Activated CD8-positive, alpha-beta memory T cell treated with anti-CD3 and anti-CD28 coated beads, Interleukin-2, amount 50 U/mL, for 24 hours (primary cell): ENCODE measurements around the gene MRPL42.
A peak's percentile ranks its signal among the peaks of the same experiment; 100 is the strongest.
"Not testable (repeated sequence)": the region's sequence is repeated elsewhere in the genome, so short reads cannot be mapped to it uniquely, and the experiment has no call there.

Source experiments
- DNase-seq: peaks from one replicate; pipeline ENCODE4 v3.0.0-alpha.2; 2020; ENCODE audit errors: extremely low read depth

MRPL42 gene

GRCh38 chr12:93467351-93468007 is at the start of gene MRPL42:
Gene MRPL42 (plus strand): TSS chr12:93467514. CDS start chr12:93469286, 1,772 bp downstream.
- peak; percentile 78 for DNase-seq

GRCh38 chr12:93417967-93418480 is 49.3 kb upstream of the MRPL42 start:
- no peak for DNase-seq

GRCh38 chr12:93419388-93420034 is 47.8 kb upstream of the MRPL42 start:
- DNase-seq, result no peak

GRCh38 chr12:93422050-93422449 is 45.3 kb upstream of the MRPL42 start:
- no peak for DNase-seq

GRCh38 chr12:93425736-93426411 is 41.4 kb upstream of the MRPL42 start:
- no peak for DNase-seq

- DNase-seq, result no peak
These were observed 40.9 kb upstream of the MRPL42 start for GRCh38 chr12:93426412-93426805.

GRCh38 chr12:93427779-93428564 is 39.3 kb upstream of the MRPL42 start:
- no peak for DNase-seq

GRCh38 chr12:93429448-93429847 is 37.9 kb upstream of the MRPL42 start:
- no peak for DNase-seq

- no peak for DNase-seq
These were observed 37.5 kb upstream of the MRPL42 start for GRCh38 chr12:93429852-93430251.

- DNase-seq, result no peak
These were observed 37.0 kb upstream of the MRPL42 start for GRCh38 chr12:93430280-93430679.

- not testable (repeated sequence) for DNase-seq
These were observed 35.3 kb upstream of the MRPL42 start for GRCh38 chr12:93432031-93432430.

GRCh38 chr12:93434256-93434865 is 33.0 kb upstream of the MRPL42 start:
- no peak for DNase-seq

GRCh38 chr12:93438266-93439050 is 28.9 kb upstream of the MRPL42 start:
- DNase-seq, result no peak

- DNase-seq, result no peak
These were observed 27.1 kb upstream of the MRPL42 start for GRCh38 chr12:93440043-93440835.

GRCh38 chr12:93441081-93441616 is 26.2 kb upstream of the MRPL42 start:
- DNase-seq, result no peak

GRCh38 chr12:93441617-93442410 is 25.5 kb upstream of the MRPL42 start, which contains the start of gene UBE2N:
Gene UBE2N (minus strand): TSS chr12:93441947. CDS start chr12:93441884, 63 bp downstream.
- DNase-seq, result peak; percentile 89

- DNase-seq, result no peak
These were observed 24.6 kb upstream of the MRPL42 start for GRCh38 chr12:93442411-93443340.

- DNase-seq, result no peak
These were observed 23.7 kb upstream of the MRPL42 start for GRCh38 chr12:93443576-93443975.
